NCI-H82 treated with DMSO at 0.1 percent for 48 hours (cell line): ENCODE measurements around the gene SH2D1B.
A peak's percentile ranks its signal among the peaks of the same experiment; 100 is the strongest.
"Not testable (repeated sequence)": the region's sequence is repeated elsewhere in the genome, so short reads cannot be mapped to it uniquely, and the experiment has no call there.

ENCODE experiments used
- DNase-seq: peaks from one replicate; lab custom pipeline; 2025; ENCODE audit not compliant: unreplicated experiment; lab: John Stamatoyannopoulos, UW

Gene SH2D1B

GRCh38 chr1:162365284-162366020, 46.5 kb downstream of the SH2D1B start:
- no peak for DNase-seq

GRCh38 chr1:162364498-162364897, 47.4 kb downstream of the SH2D1B start:
- no peak for DNase-seq

- DNase-seq: no peak
Observed at GRCh38 chr1:162363823-162364222, 48.1 kb downstream of the SH2D1B start.

- no peak for DNase-seq
Observed at GRCh38 chr1:162361349-162361748, 50.6 kb downstream of the SH2D1B start.

GRCh38 chr1:162360874-162361260, 51.1 kb downstream of the SH2D1B start:
- no peak for DNase-seq

DNA sequence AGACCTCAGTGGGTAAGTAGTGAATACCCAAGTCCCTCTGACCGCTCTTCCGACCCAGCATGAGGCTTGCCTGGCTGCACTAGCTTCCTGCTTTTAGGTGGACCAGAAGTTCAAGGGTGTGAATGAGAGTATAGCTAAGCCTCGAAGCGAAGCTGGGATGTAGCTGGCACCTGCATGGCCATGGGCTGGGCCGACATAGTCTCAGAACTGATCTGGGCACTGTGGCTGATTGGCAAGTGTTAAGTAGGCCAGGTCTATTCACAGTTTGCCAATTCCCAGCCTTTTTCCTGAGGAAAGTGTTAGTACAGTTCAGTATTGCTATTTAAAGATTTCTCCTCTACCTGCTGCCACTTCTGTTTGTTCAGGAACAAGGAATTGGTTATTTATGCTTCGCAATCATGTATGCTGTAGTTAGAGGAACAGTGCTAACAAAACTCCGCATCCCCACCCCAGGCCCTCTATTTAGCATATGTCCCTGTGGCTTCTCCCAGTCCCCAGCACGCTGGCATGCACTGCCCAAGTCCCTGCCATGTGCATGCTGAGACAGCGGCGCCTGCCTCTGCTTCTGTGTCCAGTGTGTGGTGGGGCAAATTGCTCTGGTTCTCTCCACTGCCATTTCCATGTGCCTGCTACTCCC, 51.6 kb downstream of the SH2D1B start:
- DNase-seq: no peak

DNA sequence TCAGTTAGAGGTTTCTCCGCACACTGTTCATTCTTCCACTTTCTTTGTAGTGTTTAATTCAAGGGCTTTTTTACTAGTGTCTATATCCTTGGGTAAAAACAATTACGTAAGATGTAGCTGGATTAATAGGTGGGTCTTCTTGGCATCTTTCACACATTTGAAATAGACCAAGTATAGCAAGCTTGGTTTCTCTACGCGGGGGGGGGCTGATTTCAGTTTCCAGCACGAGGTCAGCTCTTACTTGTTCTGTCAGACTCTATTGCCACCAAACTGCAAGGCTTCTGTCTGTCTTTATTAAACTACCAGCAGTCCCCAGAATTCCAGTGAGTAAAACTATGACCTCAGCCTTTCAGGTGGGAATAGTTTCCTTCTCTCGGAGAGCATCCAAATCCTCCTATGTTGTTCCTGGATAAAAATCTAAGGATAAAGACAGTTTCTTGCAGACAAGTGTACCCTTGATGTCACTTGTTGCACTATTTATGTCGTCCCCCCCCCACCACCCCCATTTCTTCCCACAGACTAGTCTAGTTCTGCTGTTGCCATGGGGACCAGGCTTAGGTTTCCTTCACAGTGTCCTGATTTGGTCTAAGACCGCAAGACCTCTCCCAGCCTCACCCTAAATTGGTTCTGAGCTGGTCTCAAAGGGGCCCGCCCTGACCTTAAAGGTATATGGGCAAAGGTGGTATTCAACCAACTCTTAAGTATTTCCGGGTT, 52.3 kb downstream of the SH2D1B start:
- no peak for DNase-seq

DNA sequence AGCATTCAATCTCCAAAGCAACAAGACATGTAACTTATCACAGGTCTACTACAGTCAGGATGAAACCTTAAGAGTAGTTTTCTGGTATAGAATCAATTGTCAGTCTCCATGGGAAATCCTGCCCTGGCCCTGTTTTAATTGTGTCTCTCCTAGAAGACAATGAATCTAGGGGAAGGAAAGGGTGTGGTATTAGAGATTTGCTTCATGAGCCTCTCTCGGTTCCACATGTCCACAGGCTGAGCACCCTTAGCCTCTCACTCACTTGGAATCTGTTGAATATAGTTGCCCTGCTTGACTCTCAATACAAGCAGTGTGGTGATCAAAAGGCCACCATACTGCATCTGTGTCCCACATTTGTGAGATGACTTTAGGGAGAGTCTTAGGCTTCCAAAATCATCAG, 53.0 kb downstream of the SH2D1B start:
- DNase-seq: no peak

DNA sequence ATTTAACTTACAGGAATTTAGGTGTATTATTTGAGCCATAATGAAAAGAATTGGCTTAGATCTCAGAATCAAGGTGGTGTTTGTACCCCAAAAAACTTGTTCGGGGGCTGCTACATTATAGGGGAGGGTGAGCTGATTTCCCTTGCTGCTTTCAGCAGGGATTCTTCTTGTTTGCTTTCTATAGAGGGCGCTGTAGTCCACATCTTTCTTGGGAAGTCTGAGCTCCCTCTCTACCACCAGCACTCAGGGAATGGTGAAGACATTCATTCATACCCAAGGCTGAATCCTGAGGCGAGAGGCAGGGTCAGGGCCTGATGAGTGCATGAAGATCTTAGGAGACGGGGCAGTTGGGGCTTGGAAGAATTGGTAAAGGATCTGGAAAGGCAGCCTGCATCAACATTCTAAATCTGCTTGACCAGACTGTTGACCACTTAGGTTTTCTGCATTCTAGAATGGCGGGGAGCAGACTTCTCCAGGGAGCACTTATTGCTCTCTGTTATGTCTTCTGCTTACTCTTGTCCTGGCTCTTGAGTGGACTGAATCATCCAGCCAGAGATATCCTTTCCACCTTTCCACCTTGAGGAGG, 54.2 kb downstream of the SH2D1B start:
- DNase-seq: peak; percentile 50

DNA sequence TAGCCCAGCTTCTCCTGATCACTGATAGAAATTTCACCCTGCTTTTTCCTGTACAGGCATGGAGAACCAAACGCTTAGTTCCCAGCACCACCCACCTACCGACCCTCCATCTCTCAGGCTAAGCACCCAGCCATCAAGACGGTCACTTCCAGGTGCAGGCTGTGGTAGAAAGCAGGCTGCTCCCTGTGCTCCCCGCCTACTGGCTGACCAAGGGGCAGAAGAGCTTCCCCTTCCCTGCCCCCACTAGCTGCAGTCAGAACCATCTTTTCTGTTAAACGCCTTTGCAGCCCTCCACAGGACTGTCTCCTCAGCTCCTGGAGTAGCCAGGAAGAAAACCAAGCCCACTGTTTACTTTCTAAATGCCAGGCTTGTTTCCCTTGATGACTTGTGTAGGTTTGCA, 58.2 kb downstream of the SH2D1B start:
- no peak for DNase-seq

- DNase-seq: no peak
Observed at GRCh38 chr1:162353078-162353477, 58.9 kb downstream of the SH2D1B start.

DNA sequence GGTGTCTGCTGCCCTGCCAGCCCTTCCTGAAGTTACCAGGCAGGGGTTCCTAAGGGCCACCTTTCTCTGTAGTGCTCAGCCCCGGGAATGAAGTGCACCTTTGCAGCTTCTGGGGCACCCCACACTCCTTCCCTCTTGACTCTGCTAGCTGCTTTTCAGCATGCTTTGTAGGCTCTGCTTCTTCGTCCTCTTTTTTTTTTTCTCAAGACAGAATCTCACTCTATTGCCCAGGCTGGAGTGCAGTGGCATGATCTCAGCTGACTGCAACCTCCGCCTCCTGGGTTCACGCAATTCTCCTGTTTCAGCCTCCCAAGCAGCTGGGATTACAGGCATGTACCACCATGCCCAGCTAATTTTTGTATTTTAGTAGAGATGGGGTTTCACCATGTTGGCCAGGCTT, 60.1 kb downstream of the SH2D1B start:
- not testable (repeated sequence) for DNase-seq

- DNase-seq: no peak
Observed at GRCh38 chr1:162351246-162351842, 60.6 kb downstream of the SH2D1B start.

DNA sequence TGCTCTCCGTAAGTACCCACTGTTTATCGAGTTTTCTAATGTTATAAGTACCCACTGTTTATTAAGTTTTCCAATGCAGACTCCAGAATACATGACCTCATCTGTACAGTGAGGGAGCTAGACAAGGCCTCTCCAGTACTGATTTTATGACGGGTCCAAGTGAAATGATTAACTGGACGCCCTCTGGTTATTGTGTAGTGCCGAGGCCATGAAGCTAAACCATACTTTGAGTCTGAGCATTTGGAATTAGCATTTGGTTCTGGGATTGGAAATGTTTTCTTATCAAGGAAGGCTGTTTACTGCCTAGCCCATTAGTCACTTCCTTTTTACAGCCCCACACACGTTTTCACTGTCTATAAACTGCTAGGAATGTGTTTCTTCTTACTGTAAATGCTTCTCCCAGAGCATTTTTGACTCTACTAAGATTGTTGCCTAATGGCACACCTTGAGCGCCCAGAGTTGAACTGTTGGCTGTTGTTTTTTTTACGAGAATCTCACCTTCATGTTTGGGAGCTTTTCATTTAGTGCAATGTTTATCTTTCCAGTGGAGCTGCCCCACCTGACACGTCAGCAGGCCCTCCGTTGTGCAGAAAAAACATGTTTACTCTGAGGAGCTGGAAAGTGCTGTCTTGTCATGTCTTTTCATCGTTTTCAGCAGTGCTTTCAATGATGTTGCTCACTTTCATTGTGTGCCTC, 62.2 kb downstream of the SH2D1B start:
- no peak for DNase-seq

- peak; percentile 11 for DNase-seq
Observed at GRCh38 chr1:162347281-162347680, 64.7 kb downstream of the SH2D1B start.
